ENCODE data around the gene TAS2R20. TPM values are rescaled to one million over a fixed set of nuclear protein-coding genes. Genes with fewer than 3 reads are reported as not detected.

The TAS2R20 gene
- total and polyA plus RNA-seq, 11 donors = 0.18 to 1.1 (median 0.52) TPM; not detected in 1

DNA sequence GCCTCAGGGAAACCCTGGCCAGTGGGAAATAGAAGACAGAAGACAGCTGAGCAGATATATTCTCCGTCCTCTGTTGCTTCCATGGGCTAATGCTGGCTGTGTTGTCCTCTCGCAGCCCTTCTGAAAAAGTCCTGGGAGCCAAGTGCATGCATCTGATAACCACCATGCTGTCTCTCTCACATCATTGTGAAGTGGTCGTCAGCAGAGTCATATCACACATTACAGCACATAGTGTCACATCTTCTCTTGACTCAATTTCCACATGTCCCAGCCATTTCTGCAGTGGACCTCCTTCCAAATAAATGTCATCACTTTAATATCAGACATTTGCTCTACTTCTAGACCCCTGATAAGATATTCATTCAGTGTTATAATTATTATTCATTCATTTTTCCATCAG, 3.8 kb downstream of the TAS2R20 start:
- H3K9me3 ChIP-seq = peaks cover 0 to 10% (median 0%) of the 10 kb centered on the region in 12 donors
- TF ChIP-seq, protein P1, sequence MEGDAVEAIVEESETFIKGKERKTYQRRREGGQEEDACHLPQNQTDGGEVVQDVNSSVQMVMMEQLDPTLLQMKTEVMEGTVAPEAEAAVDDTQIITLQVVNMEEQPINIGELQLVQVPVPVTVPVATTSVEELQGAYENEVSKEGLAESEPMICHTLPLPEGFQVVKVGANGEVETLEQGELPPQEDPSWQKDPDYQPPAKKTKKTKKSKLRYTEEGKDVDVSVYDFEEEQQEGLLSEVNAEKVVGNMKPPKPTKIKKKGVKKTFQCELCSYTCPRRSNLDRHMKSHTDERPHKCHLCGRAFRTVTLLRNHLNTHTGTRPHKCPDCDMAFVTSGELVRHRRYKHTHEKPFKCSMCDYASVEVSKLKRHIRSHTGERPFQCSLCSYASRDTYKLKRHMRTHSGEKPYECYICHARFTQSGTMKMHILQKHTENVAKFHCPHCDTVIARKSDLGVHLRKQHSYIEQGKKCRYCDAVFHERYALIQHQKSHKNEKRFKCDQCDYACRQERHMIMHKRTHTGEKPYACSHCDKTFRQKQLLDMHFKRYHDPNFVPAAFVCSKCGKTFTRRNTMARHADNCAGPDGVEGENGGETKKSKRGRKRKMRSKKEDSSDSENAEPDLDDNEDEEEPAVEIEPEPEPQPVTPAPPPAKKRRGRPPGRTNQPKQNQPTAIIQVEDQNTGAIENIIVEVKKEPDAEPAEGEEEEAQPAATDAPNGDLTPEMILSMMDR (IDR thresholded peaks at IDR 0.05) = no peak
- no peak for TF ChIP-seq POLR2A (IDR thresholded peaks at IDR 0.05)
- ATAC-seq (no peak), DNase-seq (no peak)
- no peak overlapping the region for H3K4me3 ChIP-seq
- peaks cover 0 to 11% (median 0%) of the 10 kb centered on the region in 9 donors for H3K36me3 ChIP-seq
- intact Hi-C loops (cut with DNase I) = no loop called here
- no peaks in the 10 kb centered on the region for H3K27me3 ChIP-seq
- WGBS, 4 donors = 63 to 87% (median 70%) methylated on average over 3 of the region's 3 CpGs
- H3K4me1 ChIP-seq = peaks cover 0 to 6% (median 0%) of the 10 kb centered on the region in 12 donors
- no peak overlapping the region for H3K27ac ChIP-seq

DNA sequence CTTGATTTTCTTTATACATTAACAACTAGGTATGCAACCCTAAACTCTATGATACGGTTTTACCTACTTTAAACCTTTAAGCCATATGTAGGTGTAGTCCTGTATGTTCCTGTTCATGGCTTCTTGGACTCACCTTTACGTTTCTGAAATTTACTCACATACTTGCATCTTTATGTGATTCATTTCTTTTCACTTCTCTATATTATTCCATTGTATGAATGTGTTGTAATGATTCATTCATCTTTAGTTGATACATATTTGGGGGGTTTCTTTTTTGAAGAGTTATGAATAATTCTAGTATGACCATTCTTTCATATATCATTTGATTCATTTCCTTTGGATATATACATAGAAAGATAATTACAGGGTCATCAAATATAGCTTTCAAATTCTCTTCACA, 9.0 kb downstream of the TAS2R20 start:
- Histone ChIP-seq H3K4me1 (peaks cover 0 to 6% (median 0%) of the 10 kb centered on the region in 12 donors), H3K9me3 (peaks cover 0 to 10% (median 0%) of the 10 kb centered on the region in 12 donors), H3K36me3 (peaks cover 0 to 8% (median 0%) of the 10 kb centered on the region in 9 donors), H3K27me3 (no peaks in the 10 kb centered on the region), H3K4me3 (no peak overlapping the region), H3K27ac (no peak overlapping the region)
- intact Hi-C loops (cut with DNase I) = no loop called here
- TF ChIP-seq, protein P1 (IDR thresholded peaks at IDR 0.05) = no peak
- no peak for TF ChIP-seq POLR2A (IDR thresholded peaks at IDR 0.05)
- 94 to 100% (median 97%) methylated on average over 2 of the region's 2 CpGs for WGBS, 4 donors
- no peak for ATAC-seq
- DNase-seq = no peak

DNA sequence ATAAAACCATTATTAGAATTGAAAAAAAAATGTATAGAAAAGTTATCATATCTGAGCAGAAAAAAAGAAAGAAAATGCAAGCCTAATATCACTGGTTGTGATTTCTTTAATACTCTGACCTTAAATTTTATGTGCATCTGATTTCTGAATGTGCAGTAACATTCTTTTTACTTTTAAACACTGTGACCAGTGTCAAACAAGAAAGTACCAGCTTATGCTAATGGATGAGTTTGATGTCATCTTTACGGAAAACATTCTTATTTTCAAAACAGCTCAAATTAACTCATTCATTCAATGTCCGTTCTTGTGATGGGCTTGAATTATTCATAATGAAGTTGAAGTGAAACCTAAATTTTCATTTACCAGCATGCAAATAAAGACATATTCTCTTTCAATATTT, 11.3 kb downstream of the TAS2R20 start, which contains the start of gene TAS2R50:
Gene TAS2R50, minus strand, starts transcription at position 101 of the 400 bp plus-strand sequence. Its CDS starts 52 bp downstream, at position 49.
- Histone ChIP-seq H3K36me3 (peaks cover 0 to 5% (median 0%) of the 10 kb centered on the region in 9 donors), H3K4me3 (no peak within 1 kb of the TSS), H3K27me3 (no peaks in the 10 kb centered on the region), H3K9me3 (peaks cover 0 to 10% (median 0%) of the 10 kb centered on the region in 12 donors), H3K4me1 (peaks cover 0 to 7% (median 0%) of the 10 kb centered on the region in 12 donors), H3K27ac (no peak within 1 kb of the TSS)
- ATAC-seq (no peak), DNase-seq (no peak)
- TF ChIP-seq POLR2A (IDR thresholded peaks at IDR 0.05) = no peak
- TF ChIP-seq, protein P1 (IDR thresholded peaks at IDR 0.05) = no peak
- intact Hi-C loops (cut with DNase I) = no loop called here
- WGBS, 4 donors = 47 to 70% (median 49%) methylated on average over 2 of the region's 2 CpGs

DNA sequence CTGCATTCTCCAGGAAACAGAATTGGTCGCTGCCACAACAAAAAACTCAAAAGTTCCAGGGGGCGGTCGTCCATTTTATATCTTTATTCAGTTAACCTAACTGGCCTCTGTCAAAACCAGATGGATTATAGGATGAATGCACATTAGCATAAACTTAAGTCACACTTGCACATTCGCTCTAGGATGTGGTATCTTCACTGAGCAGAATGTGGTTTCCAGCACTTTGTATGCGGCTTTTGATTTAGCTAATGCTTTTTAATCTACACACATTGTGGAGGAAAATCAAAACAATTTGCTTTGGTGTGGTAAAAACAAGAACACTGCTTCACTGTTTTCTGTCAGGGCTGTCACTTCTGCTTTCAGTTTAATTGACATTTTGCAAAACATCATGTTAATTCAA, 15.9 kb downstream of the TAS2R20 start:
- WGBS, 4 donors = 89 to 94% (median 91%) methylated on average over 5 of the region's 5 CpGs
- DNase-seq (no peak), ATAC-seq (no peak)
- peaks cover 0 to 7% (median 0%) of the 10 kb centered on the region in 12 donors for H3K4me1 ChIP-seq
- no peaks in the 10 kb centered on the region for H3K9me3 ChIP-seq
- H3K4me3 ChIP-seq = no peak overlapping the region
- intact Hi-C loops (cut with DNase I) = no loop called here
- H3K27ac ChIP-seq = no peak overlapping the region
- H3K36me3 ChIP-seq = no peaks in the 10 kb centered on the region
- H3K27me3 ChIP-seq = no peaks in the 10 kb centered on the region
- TF ChIP-seq POLR2A (IDR thresholded peaks at IDR 0.05) = no peak
- TF ChIP-seq, protein P1 (IDR thresholded peaks at IDR 0.05) = no peak

All from heart left ventricle (tissue), 16 donors.